IMR-90 (cell line): ENCODE measurements around the gene ZEB2. TPM values are rescaled to one million over a fixed set of nuclear protein-coding genes. Genes with fewer than 3 reads are reported as not detected.

Source experiments
- ATAC-seq: fragments of 200-7000 bp; cut with Tn5 transposase; 2 replicates; pipeline ENCODE4 v1.9.1; 2020; ENCODE audit warnings: low read depth, mild to moderate bottlenecking, moderate library complexity
- BruUV-seq: library from RNA; stranded (reverse); fragments of 400-500 nt; replicated peaks from 2 replicates; lab custom pipeline; 2021; lab: Mats Ljungman, UMichigan
- CTCF ChIA-PET: fragments of 300-600 bp; formaldehyde crosslinking; extraction: SDS; loops from one replicate; lab custom pipeline; 2021; ENCODE audit warnings: antibody characterized with exemption; lab: Yijun Ruan, JAX
- POLR2A ChIA-PET: fragments of 300-600 bp; sonication (Branson Sonifier 250); formaldehyde crosslinking; loops from one replicate; lab custom pipeline; 2022; ENCODE audit warnings: antibody characterized with exemption; ENCODE audit not compliant: unreplicated experiment; lab: Charles Lee
- DNase-seq: peaks from one replicate; pipeline ENCODE4 v3.0.0; 2013
- H2AFZ ChIP-seq: replicated peaks from 2 replicates; pipeline ENCODE3; 2013; ENCODE audit warnings: low read length, mild to moderate bottlenecking; ENCODE audit not compliant: poor library complexity
- H2AK5ac ChIP-seq: 2 replicates; pipeline ENCODE4 v1.6.1; 2013; ENCODE audit warnings: low read depth, low read length, inconsistent platforms
- H2AK9ac ChIP-seq: replicated peaks from 2 replicates; pipeline ENCODE3; 2013; ENCODE audit warnings: mild to moderate bottlenecking, low read depth, low read length, moderate library complexity; ENCODE audit not compliant: poor library complexity
- H2BK120ac ChIP-seq: 2 replicates; pipeline ENCODE4 v1.6.1; 2013; ENCODE audit warnings: low read depth, low read length, inconsistent platforms
- H2BK15ac ChIP-seq: 3 replicates; pipeline ENCODE4 v1.6.1; 2013; ENCODE audit warnings: low read depth, low read length, inconsistent platforms
- H2BK20ac ChIP-seq: 2 replicates; pipeline ENCODE4 v1.6.1; 2013; ENCODE audit warnings: low read depth, mild to moderate bottlenecking, inconsistent platforms, low read length, moderate library complexity
- H2BK5ac ChIP-seq: 2 replicates; pipeline ENCODE4 v1.6.1; 2013; ENCODE audit warnings: mild to moderate bottlenecking, low read depth, low read length, inconsistent platforms; ENCODE audit not compliant: poor library complexity, severe bottlenecking
- H3K14ac ChIP-seq: replicated peaks from 2 replicates; pipeline ENCODE4 v1.6.1; 2013; ENCODE audit warnings: low read depth, low read length, inconsistent platforms
- H3K18ac ChIP-seq: 2 replicates; pipeline ENCODE4 v1.6.1; 2013; ENCODE audit warnings: low read depth, low read length, control low read depth
- H3K23ac ChIP-seq: 2 replicates; pipeline ENCODE4 v1.6.1; 2013; ENCODE audit warnings: low read depth, low read length, inconsistent platforms
- H3K27ac ChIP-seq: 2 replicates; pipeline ENCODE4 v1.5.1; 2013; ENCODE audit warnings: mild to moderate bottlenecking, control low read depth, low read length; ENCODE audit not compliant: insufficient read depth
- H3K27me3 ChIP-seq: 2 replicates; pipeline ENCODE4 v1.6.1; 2013; ENCODE audit warnings: low read length; ENCODE audit not compliant: control insufficient read depth, insufficient read depth
- H3K36me3 ChIP-seq: 2 replicates; pipeline ENCODE4 v1.6.1; 2013; ENCODE audit warnings: low read length, mixed read lengths; ENCODE audit not compliant: control insufficient read depth, insufficient read depth
- H3K4ac ChIP-seq: 2 replicates; pipeline ENCODE4 v1.6.1; 2013; ENCODE audit warnings: low read depth, low read length, inconsistent platforms
- H3K4me1 ChIP-seq: 2 replicates; pipeline ENCODE4 v1.6.1; 2013; ENCODE audit warnings: low read length, mixed read lengths; ENCODE audit not compliant: control insufficient read depth, insufficient read depth
- H3K4me2 ChIP-seq: 2 replicates; pipeline ENCODE4 v1.6.1; 2013; ENCODE audit warnings: low read depth, mild to moderate bottlenecking, control low read depth, low read length, moderate library complexity
- H3K4me3 ChIP-seq: 2 replicates; pipeline ENCODE4 v1.5.1; 2013; ENCODE audit warnings: low read depth, mild to moderate bottlenecking, control low read depth, low read length, moderate library complexity; ENCODE audit not compliant: insufficient read depth
- H3K56ac ChIP-seq: 2 replicates; pipeline ENCODE4 v1.6.1; 2013; ENCODE audit warnings: low read length, inconsistent platforms; ENCODE audit not compliant: insufficient read depth; ENCODE audit errors: extremely low read depth
- H3K79me1 ChIP-seq, 2 experiments: 2 replicates each; pipeline ENCODE4 v1.6.1; 2013; ENCODE audit warnings: low read length in 2 of 2, inconsistent platforms in 1 of 2, low read depth in 1 of 2
- H3K9ac ChIP-seq: 2 replicates; pipeline ENCODE4 v1.6.1; 2013; ENCODE audit warnings: low read depth, low read length, control low read depth
- H3K9me1 ChIP-seq: 2 replicates; pipeline ENCODE4 v1.6.1; 2013; ENCODE audit warnings: low read length, inconsistent platforms; ENCODE audit not compliant: insufficient read depth
- H3K9me3 ChIP-seq: 2 replicates; pipeline ENCODE4 v1.6.1; 2013; ENCODE audit warnings: low read length; ENCODE audit not compliant: control insufficient read depth, insufficient read depth
- H4K20me1 ChIP-seq: 2 replicates; pipeline ENCODE4 v1.6.1; 2013; ENCODE audit warnings: low read length, inconsistent platforms; ENCODE audit not compliant: insufficient read depth
- H4K5ac ChIP-seq: 2 replicates; pipeline ENCODE4 v1.6.1; 2013; ENCODE audit warnings: mild to moderate bottlenecking, low read depth, low read length, control low read depth
- H4K8ac ChIP-seq, 2 experiments: 2 replicates each; pipeline ENCODE4 v1.6.1; 2013; ENCODE audit warnings: low read depth in 2 of 2, low read length in 2 of 2, control low read depth in 1 of 2, inconsistent platforms in 1 of 2
- H4K91ac ChIP-seq: 2 replicates; pipeline ENCODE4 v1.6.1; 2013; ENCODE audit warnings: low read depth, low read length, inconsistent platforms; ENCODE audit not compliant: insufficient read depth
- BHLHE40 ChIP-seq: fragments of 150-350 bp; IDR thresholded peaks from 2 replicates; pipeline ENCODE4 v1.6.1; 2016; ENCODE audit warnings: mild to moderate bottlenecking, low read depth, low read length
- CEBPB ChIP-seq: IDR thresholded peaks from 2 replicates; pipeline ENCODE4 v1.6.1; 2012; ENCODE audit warnings: low read depth, low read length, improper control_type of control experiment
- CHD1 ChIP-seq: IDR thresholded peaks from 2 replicates; pipeline ENCODE4 v1.6.1; 2012; ENCODE audit warnings: low read depth, low read length, improper control_type of control experiment
- CTCF ChIP-seq: conservative IDR thresholded peaks from 2 replicates; pipeline ENCODE4 v1.5.1; 2012; ENCODE audit warnings: mild to moderate bottlenecking, low read depth, low read length, improper control_type of control experiment
- ELK1 ChIP-seq: fragments of 150-350 bp; IDR thresholded peaks from 2 replicates; pipeline ENCODE4 v1.6.1; 2016; ENCODE audit warnings: low read depth, mild to moderate bottlenecking, low read length, moderate library complexity, borderline replicate concordance
- FOS ChIP-seq: fragments of 150-350 bp; IDR thresholded peaks from 2 replicates; pipeline ENCODE4 v1.6.1; 2016; ENCODE audit warnings: low read depth, low read length
- MAFK ChIP-seq: IDR thresholded peaks from 2 replicates; pipeline ENCODE4 v1.6.1; 2012; ENCODE audit warnings: low read depth, low read length, improper control_type of control experiment
- MAZ ChIP-seq: IDR thresholded peaks from 2 replicates; pipeline ENCODE4 v1.6.1; 2012; ENCODE audit warnings: low read depth, mild to moderate bottlenecking, low read length, improper control_type of control experiment, moderate library complexity, borderline replicate concordance
- MXI1 ChIP-seq: IDR thresholded peaks from 2 replicates; pipeline ENCODE4 v1.6.1; 2012; ENCODE audit warnings: low read depth, mild to moderate bottlenecking, low read length, moderate library complexity, borderline replicate concordance
- NFE2L2 ChIP-seq: fragments of 150-350 bp; IDR thresholded peaks from 2 replicates; pipeline ENCODE4 v1.6.1; 2016; ENCODE audit warnings: low read depth, mild to moderate bottlenecking, low read length
- POLR2A ChIP-seq: IDR thresholded peaks from 2 replicates; pipeline ENCODE4 v1.6.1; 2012; ENCODE audit warnings: mild to moderate bottlenecking, low read depth, low read length
- RAD21 ChIP-seq: IDR thresholded peaks from 2 replicates; pipeline ENCODE4 v1.6.1; 2012; ENCODE audit warnings: low read length, improper control_type of control experiment
- RCOR1 ChIP-seq: IDR thresholded peaks from 2 replicates; pipeline ENCODE4 v1.6.1; 2012; ENCODE audit warnings: mild to moderate bottlenecking, low read length, improper control_type of control experiment; ENCODE audit not compliant: insufficient replicate concordance
- RFX5 ChIP-seq: IDR thresholded peaks from 2 replicates; pipeline ENCODE4 v1.8.0; 2012; ENCODE audit warnings: low read depth, mild to moderate bottlenecking, low read length, moderate library complexity
- SMC3 ChIP-seq: fragments of 150-350 bp; IDR thresholded peaks from 2 replicates; pipeline ENCODE4 v1.6.1; 2016; ENCODE audit warnings: low read depth, mild to moderate bottlenecking, antibody characterized with exemption, low read length, moderate library complexity
- USF2 ChIP-seq: fragments of 150-350 bp; IDR thresholded peaks from 2 replicates; pipeline ENCODE4 v1.6.1; 2017; ENCODE audit warnings: mild to moderate bottlenecking, antibody characterized with exemption, low read length, low read depth
- WGBS, 2 experiments: methylation state at CpG; one replicate each; pipeline versions ENCODE4 v1.1.5 to v1.1.7; 2013; ENCODE audit warnings: missing lambda C conversion rate in 2 of 2; ENCODE audit not compliant: insufficient read length in 1 of 2; ENCODE audit errors: extremely low coverage in 2 of 2; 5-methylcytosine and 5-hydroxymethylcytosine counted together
- dilution Hi-C: fragments of 300-500 bp; cut with HindIII; formaldehyde crosslinking; loops from one replicate; pipeline ENCODE4 v1.14.3; 2018; ENCODE audit warnings: low sequenced_read_pairs; ENCODE audit not compliant: unreplicated experiment
- in situ Hi-C: fragments of 300-500 bp; cut with MboI; formaldehyde crosslinking; loops from 3 replicates; pipeline ENCODE4 v1.14.3; 2019; ENCODE audit warnings: low sequenced_read_pairs, inconsistent platforms, mixed read lengths
- intact Hi-C: fragments of 100-400 bp; cut with micrococcal nuclease; formaldehyde crosslinking; loops from 2 replicates; pipeline ENCODE4 v1.10.0; 2022
- polyA plus RNA-seq, 3 experiments: library from polyadenylated mRNA; depleted of rRNA; stranded (reverse); fragments of >200 nt; gene quantifications; 2 replicates each; pipeline ENCODE4 v1.2.3, GENCODE V29; 2012; ENCODE audit warnings: low replicate concordance in 1 of 3
- total RNA-seq: library from RNA; depleted of rRNA; stranded (reverse); fragments of >200 nt; gene quantifications from 2 replicates; pipeline ENCODE4 v1.2.3, GENCODE V29; 2012

The ZEB2 gene
- total and polyA plus RNA-seq, 2 of the 4 experiments (the other 2 are of a cell fraction) = 22.4 to 50.9 TPM

GRCh38 chr2:144378551-144378950 lies 141.4 kb downstream of the ZEB2 start:
- ChIA-PET POLR2A (interaction anchor here (0.5 kb wide), 1 partner anchor 39 kb away, joined by 3 read pairs; no protein-coding TSS in a partner anchor), CTCF (no interaction called here)
- Histone ChIP-seq H3K36me3 (no peaks in the 10 kb centered on the region), H3K79me1 (no peaks in the 10 kb centered on the region), H3K4me1 (peaks cover 9% of the 10 kb centered on the region), H3K9me1 (peaks cover 2% of the 10 kb centered on the region; the same call in 1 of the 2 replicates), H2BK15ac (no peak overlapping the region), H3K23ac (no peak overlapping the region), H3K4ac (peak overlapping the region; percentile 17; the same call in 1 of the 2 replicates), H4K91ac (no peak overlapping the region), H2BK20ac (no peak overlapping the region), H3K56ac (no peak overlapping the region), H3K9me3 (no peaks in the 10 kb centered on the region), H4K8ac (no peak overlapping the region), H4K20me1 (no peaks in the 10 kb centered on the region), H3K14ac (no peak overlapping the region), H3K9ac (no peak overlapping the region), H3K18ac (no peak overlapping the region), H2AK5ac (no peak overlapping the region), H2BK120ac (no peak overlapping the region), H4K5ac (no peak overlapping the region), H2AFZ (no peak overlapping the region), H3K27me3 (no peaks in the 10 kb centered on the region), H3K4me3 (no peak overlapping the region), H3K4me2 (no peak overlapping the region), H2AK9ac (no peak overlapping the region), H2BK5ac (no peak overlapping the region), H3K27ac (no peak overlapping the region)
- TF ChIP-seq ELK1 (no peak), RCOR1 (no peak), NFE2L2 (no peak), RAD21 (no peak), MAFK (no peak), RFX5 (no peak), FOS (no peak), BHLHE40 (no peak), SMC3 (no peak), CTCF (no peak), CEBPB (no peak), MAZ (no peak), MXI1 (no peak), POLR2A (no peak), USF2 (no peak), CHD1 (no peak)
- no peak for ATAC-seq
- BruUV-seq = no TSS peak
- in situ Hi-C loops = no loop called here
- 100% methylated on average over 1 of the region's 5 CpGs; no CpG with 5 or more reads in 1 of the 2 experiments for WGBS, 2 experiments
- DNase-seq = no peak
- intact Hi-C loops = no loop called here
- dilution Hi-C loops = no loop called here
